OCI-LY1 (cell line): Measurements from ENCODE around the gene GNGT1.

ENCODE experiments used
- EZH2 ChIP-seq: fragments of 200-600 bp; sonication (generic), shearing (Covaris generic); IDR thresholded peaks from 2 replicates; pipeline ENCODE4 v1.8.0; 2017; ENCODE audit warnings: borderline replicate concordance, mixed run types, mild to moderate bottlenecking, antibody characterized with exemption, low read length, moderate library complexity, mixed read lengths
- TF ChIP-seq, protein P1 (sequence below): fragments of 200-600 bp; sonication (generic), shearing (Covaris generic); IDR thresholded peaks from 2 replicates; pipeline ENCODE4 v1.5.1; 2017; ENCODE audit warnings: mild to moderate bottlenecking, antibody characterized with exemption, low read length, moderate library complexity, mixed read lengths

DNA sequence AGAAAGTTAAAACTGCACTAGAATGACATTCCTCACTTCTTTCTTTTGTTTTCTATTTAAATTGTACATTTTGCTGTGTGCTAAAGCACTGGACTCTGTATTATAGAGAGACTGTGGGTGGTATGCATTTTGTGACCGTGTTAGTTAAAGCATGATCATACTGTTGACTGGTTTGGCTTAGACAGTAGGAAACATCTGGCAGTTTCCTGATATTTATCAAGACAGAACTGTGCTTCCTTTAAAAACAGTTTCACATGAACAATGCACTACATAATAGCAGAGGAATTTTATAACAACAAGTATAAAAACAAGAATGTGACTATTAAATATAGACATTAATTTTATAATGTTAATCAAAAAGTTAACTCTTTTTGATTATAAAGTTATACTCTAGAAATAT, 38.3 kb downstream of the GNGT1 start:
- TF ChIP-seq, protein P1, sequence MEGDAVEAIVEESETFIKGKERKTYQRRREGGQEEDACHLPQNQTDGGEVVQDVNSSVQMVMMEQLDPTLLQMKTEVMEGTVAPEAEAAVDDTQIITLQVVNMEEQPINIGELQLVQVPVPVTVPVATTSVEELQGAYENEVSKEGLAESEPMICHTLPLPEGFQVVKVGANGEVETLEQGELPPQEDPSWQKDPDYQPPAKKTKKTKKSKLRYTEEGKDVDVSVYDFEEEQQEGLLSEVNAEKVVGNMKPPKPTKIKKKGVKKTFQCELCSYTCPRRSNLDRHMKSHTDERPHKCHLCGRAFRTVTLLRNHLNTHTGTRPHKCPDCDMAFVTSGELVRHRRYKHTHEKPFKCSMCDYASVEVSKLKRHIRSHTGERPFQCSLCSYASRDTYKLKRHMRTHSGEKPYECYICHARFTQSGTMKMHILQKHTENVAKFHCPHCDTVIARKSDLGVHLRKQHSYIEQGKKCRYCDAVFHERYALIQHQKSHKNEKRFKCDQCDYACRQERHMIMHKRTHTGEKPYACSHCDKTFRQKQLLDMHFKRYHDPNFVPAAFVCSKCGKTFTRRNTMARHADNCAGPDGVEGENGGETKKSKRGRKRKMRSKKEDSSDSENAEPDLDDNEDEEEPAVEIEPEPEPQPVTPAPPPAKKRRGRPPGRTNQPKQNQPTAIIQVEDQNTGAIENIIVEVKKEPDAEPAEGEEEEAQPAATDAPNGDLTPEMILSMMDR: no peak
- TF ChIP-seq EZH2: no peak
